ENCODE data around the gene BICDL2. TPM values are rescaled to one million over a fixed set of nuclear protein-coding genes. Genes with fewer than 3 reads are reported as not detected.

The BICDL2 gene
- total and polyA plus RNA-seq, 2 of the 8 experiments (the other 6 are each of a cell fraction or from before 2014, with no cell fraction given): 7.3 to 15.9 TPM

DNA sequence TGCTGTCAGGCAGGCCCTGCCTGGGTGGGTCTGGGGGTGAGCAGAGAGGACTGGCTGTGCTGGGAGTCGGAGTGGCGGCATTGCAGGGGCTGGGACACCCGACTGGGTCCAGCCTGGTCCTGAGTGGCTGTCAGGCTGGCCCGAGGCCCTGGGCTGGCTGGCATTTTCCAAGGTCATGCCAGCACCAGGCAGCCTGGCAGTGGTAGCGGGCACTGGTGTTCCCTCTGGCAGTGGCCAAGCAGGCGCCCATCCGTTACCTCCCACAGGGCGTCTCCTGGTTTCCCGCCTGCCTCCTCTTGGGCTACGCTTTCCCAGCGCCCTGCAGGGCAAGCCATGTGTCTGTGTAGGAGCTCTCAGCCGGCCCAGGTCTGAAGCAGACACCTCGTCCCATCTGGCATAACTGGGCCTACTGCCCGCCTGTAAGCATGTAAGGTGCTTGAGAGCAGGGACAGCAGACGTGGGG, 50.8 kb downstream of the BICDL2 start:
- Histone ChIP-seq H2BK120ac (replicated peaks; ENCODE audit: low read depth, low read length) (no peak overlapping the region), H3K9me3 (ENCODE audit: insufficient read depth in 2 of 2, low read depth in 1 of 2, low read length in 1 of 2) (no peaks in the 10 kb centered on the region), H3K27me3 (replicated peaks in 1 of 4; ENCODE audit: control insufficient read depth in 3 of 4, extremely low read depth in 1 of 4, insufficient read depth in 3 of 4, low read length in 3 of 4) (no peaks in the 10 kb centered on the region; a peak in 1 of 7 replicates), H3K4me3 (ENCODE audit: extremely low read depth in 1 of 4, insufficient read depth in 2 of 4, low read depth in 3 of 4, low read length in 4 of 4) (no peak overlapping the region), H3K27ac (ENCODE audit: low read depth, low read length) (no peak overlapping the region), H4K8ac (ENCODE audit: extremely low read depth, insufficient read depth, low read length) (peak overlapping the region; percentile 3), H3K9ac (replicated peaks in 1 of 4; ENCODE audit: extremely low read depth in 1 of 4, low read depth in 3 of 4, low read length in 3 of 4) (no peak overlapping the region), H3K4me2 (ENCODE audit: insufficient read depth in 1 of 2, low read depth in 2 of 2, low read length in 2 of 2) (no peak overlapping the region), H3K4me1 (replicated peaks in 1 of 4; ENCODE audit: control insufficient read depth in 3 of 4, insufficient read depth in 4 of 4, low read length in 3 of 4) (peaks cover 3 to 34% (median 27%) of the 10 kb centered on the region in 4 experiments), H2BK15ac (ENCODE audit: low read length) (no peak overlapping the region; the same call in 1 of the 2 replicates), H2BK12ac (ENCODE audit: low read depth, low read length) (no peak overlapping the region), H3K18ac (ENCODE audit: extremely low read depth, low read length) (peak overlapping the region; percentile 32; the same call in 1 of the 2 replicates), H4K91ac (replicated peaks; ENCODE audit: insufficient read length, low read length) (no peak overlapping the region), H4K20me1 (replicated peaks in 1 of 2; ENCODE audit: control insufficient read depth in 1 of 2, insufficient read depth in 2 of 2, low read length in 2 of 2) (no peaks in the 10 kb centered on the region), H3K36me3 (ENCODE audit: control insufficient read depth in 2 of 4, insufficient read depth in 4 of 4, low read length in 3 of 4) (no peaks in the 10 kb centered on the region), H2AK5ac (ENCODE audit: low read depth, low read length) (no peak overlapping the region), H3K4ac (replicated peaks; ENCODE audit: insufficient read length, low read depth, low read length) (peak overlapping the region; percentile 67), H2AFZ (ENCODE audit: low read length) (no peak overlapping the region), H2BK5ac (ENCODE audit: low read depth, low read length) (no peak overlapping the region), H3K23ac (ENCODE audit: insufficient read length) (no peak overlapping the region), H3K79me2 (ENCODE audit: control insufficient read depth in 1 of 2, insufficient read depth in 2 of 2, low read length in 2 of 2) (no peaks in the 10 kb centered on the region), H3K14ac (ENCODE audit: insufficient read length) (no peak overlapping the region), H2BK20ac (ENCODE audit: low read length) (no peak overlapping the region), H3K79me1 (ENCODE audit: low read depth, low read length) (no peaks in the 10 kb centered on the region), H4K5ac (ENCODE audit: insufficient read length, low read depth, low read length) (no peak overlapping the region), H3K23me2 (ENCODE audit: low read depth, low read length) (peaks cover 2% of the 10 kb centered on the region; the same call in 1 of the 2 replicates), H3K56ac (replicated peaks; ENCODE audit: insufficient read length, low read depth, low read length) (no peak overlapping the region)
- POLR2A ChIA-PET (ENCODE audit: partially characterized antibody): interaction anchor here (1.2 to 15.2 kb wide), 6 partner anchors 11 to 70 kb away, joined by 3 to 200 read pairs (median 8); partner anchors contain the start of genes CLDN6, HCFC1R1, THOC6 and TNFRSF12A
- 91% methylated on average over 15 of the region's 15 CpGs; no CpG with 5 or more reads in 1 of the 2 experiments for WGBS, 2 experiments (ENCODE audit: extremely low coverage in 1 of 2, insufficient coverage in 1 of 2, insufficient read length in 1 of 2, insufficient replicate concordance in 2 of 2, low coverage in 1 of 2, low lambda C conversion rate in 2 of 2, missing lambda C conversion rate in 1 of 2)
- CTCF ChIA-PET (ENCODE audit: partially characterized antibody): interaction anchor here (0.9 to 2.7 kb wide), 10 partner anchors 9 to 45 kb away, joined by 3 to 12 read pairs (median 4); partner anchors contain the start of genes PAQR4 and TNFRSF12A
- no peak for TF ChIP-seq CTBP2 (IDR thresholded peaks at IDR 0.05; ENCODE audit: borderline replicate concordance, insufficient read depth, insufficient read length, low read length)
- TF ChIP-seq POLR2AphosphoS5 (IDR thresholded peaks at IDR 0.05; ENCODE audit: low read depth, low read length): no peak
- no peak for TF ChIP-seq YY1 (IDR thresholded peaks at IDR 0.05; ENCODE audit: low read depth, low read length)
- TF ChIP-seq CREB1 (IDR thresholded peaks at IDR 0.05): no peak
- no peak for TF ChIP-seq SP2 (IDR thresholded peaks at IDR 0.05; ENCODE audit: low read length)
- TF ChIP-seq CBX5 (IDR thresholded peaks at IDR 0.05; ENCODE audit: low read depth, low read length): no peak
- TF ChIP-seq TEAD4 (IDR thresholded peaks at IDR 0.05; ENCODE audit: low read depth, low read length): no peak
- TF ChIP-seq GTF2F1 (IDR thresholded peaks at IDR 0.05; ENCODE audit: borderline replicate concordance, low read depth, low read length): no peak
- no peak for TF ChIP-seq ZNF274 (IDR thresholded peaks at IDR 0.05; ENCODE audit: borderline replicate concordance, extremely low read depth, low read length)
- no peak for TF ChIP-seq TAF7 (optimal IDR thresholded peaks at IDR 0.05; ENCODE audit: borderline replicate concordance, low read depth, low read length)
- FAIRE-seq: no peak
- DNase-seq (ENCODE audit: low read depth in 1 of 2, low spot score in 2 of 2): no peak

Measured in H1 (cell line).